Neural progenitor cell (in vitro differentiated cells): ENCODE measurements around the gene SSUH2.

ENCODE experiments used
- EZH2 ChIP-seq: fragments of 200-600 bp; sonication (generic); IDR thresholded peaks from 2 replicates; pipeline ENCODE4 v1.6.1; 2017; ENCODE audit warnings: antibody characterized with exemption, mild to moderate bottlenecking, moderate library complexity
- TF ChIP-seq, protein P1 (sequence below): fragments of 200-600 bp; sonication (generic); IDR thresholded peaks from 2 replicates; pipeline ENCODE4 v1.5.1; 2017; ENCODE audit warnings: antibody characterized with exemption, mild to moderate bottlenecking

DNA sequence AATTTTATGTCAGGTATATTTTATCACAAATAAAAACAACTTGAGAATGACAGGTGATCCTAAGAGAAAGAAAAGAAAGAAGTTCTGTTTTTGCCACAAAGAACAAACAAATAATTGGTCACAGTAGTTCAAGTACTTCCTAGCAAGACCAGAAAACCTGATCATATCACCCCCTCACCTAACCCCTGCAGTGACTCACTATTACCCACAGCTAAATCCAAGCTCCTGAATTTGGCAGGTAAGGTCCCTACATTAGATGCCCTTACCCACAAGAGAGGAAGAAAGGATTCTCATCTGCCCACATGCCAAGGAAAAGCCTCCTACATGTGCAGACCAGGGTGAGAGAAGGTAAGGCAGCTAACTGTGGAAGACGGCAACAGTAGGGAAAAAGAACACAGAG lies 4.4 kb downstream of the SSUH2 start:
- TF ChIP-seq, protein P1, sequence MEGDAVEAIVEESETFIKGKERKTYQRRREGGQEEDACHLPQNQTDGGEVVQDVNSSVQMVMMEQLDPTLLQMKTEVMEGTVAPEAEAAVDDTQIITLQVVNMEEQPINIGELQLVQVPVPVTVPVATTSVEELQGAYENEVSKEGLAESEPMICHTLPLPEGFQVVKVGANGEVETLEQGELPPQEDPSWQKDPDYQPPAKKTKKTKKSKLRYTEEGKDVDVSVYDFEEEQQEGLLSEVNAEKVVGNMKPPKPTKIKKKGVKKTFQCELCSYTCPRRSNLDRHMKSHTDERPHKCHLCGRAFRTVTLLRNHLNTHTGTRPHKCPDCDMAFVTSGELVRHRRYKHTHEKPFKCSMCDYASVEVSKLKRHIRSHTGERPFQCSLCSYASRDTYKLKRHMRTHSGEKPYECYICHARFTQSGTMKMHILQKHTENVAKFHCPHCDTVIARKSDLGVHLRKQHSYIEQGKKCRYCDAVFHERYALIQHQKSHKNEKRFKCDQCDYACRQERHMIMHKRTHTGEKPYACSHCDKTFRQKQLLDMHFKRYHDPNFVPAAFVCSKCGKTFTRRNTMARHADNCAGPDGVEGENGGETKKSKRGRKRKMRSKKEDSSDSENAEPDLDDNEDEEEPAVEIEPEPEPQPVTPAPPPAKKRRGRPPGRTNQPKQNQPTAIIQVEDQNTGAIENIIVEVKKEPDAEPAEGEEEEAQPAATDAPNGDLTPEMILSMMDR, result no peak
- TF ChIP-seq EZH2, result no peak
